ENCODE results near the gene TESPA1.

GRCh38 chr12:54984658-54985376 lies at the start of gene TESPA1:
- TF ChIP-seq POLR2A (conservative IDR thresholded peaks at IDR 0.05) = no peak
- no peak for TF ChIP-seq EP300 (IDR thresholded peaks at IDR 0.05; ENCODE audit: low read length)
- no peak for TF ChIP-seq ARHGAP35 (IDR thresholded peaks at IDR 0.05; ENCODE audit: partially characterized antibody)
- TF ChIP-seq EZH2 (IDR thresholded peaks at IDR 0.05; ENCODE audit: borderline replicate concordance, low read depth, low read length) = no peak
- TF ChIP-seq, protein P1, sequence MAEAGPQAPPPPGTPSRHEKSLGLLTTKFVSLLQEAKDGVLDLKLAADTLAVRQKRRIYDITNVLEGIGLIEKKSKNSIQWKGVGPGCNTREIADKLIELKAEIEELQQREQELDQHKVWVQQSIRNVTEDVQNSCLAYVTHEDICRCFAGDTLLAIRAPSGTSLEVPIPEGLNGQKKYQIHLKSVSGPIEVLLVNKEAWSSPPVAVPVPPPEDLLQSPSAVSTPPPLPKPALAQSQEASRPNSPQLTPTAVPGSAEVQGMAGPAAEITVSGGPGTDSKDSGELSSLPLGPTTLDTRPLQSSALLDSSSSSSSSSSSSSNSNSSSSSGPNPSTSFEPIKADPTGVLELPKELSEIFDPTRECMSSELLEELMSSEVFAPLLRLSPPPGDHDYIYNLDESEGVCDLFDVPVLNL (CRISPR knock-in tag; IDR thresholded peaks at IDR 0.05; ENCODE audit: low read depth) = no peak
- TF ChIP-seq, protein P2, sequence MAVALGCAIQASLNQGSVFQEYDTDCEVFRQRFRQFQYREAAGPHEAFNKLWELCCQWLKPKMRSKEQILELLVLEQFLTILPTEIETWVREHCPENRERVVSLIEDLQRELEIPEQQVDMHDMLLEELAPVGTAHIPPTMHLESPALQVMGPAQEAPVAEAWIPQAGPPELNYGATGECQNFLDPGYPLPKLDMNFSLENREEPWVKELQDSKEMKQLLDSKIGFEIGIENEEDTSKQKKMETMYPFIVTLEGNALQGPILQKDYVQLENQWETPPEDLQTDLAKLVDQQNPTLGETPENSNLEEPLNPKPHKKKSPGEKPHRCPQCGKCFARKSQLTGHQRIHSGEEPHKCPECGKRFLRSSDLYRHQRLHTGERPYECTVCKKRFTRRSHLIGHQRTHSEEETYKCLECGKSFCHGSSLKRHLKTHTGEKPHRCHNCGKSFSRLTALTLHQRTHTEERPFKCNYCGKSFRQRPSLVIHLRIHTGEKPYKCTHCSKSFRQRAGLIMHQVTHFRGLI (CRISPR knock-in tag; IDR thresholded peaks at IDR 0.05) = no peak
- TF ChIP-seq POLR2G (IDR thresholded peaks at IDR 0.05; ENCODE audit: low read depth, low read length) = no peak
- no peak for TF ChIP-seq TEAD1 (CRISPR knock-in tag; IDR thresholded peaks at IDR 0.05)
- no peak for TF ChIP-seq SRF (CRISPR knock-in tag; IDR thresholded peaks at IDR 0.05)
- TF ChIP-seq SMC3 (conservative IDR thresholded peaks at IDR 0.05; ENCODE audit: insufficient read depth, low read depth, low read length) = no peak
- no peak for TF ChIP-seq BACH1 (tag; IDR thresholded peaks at IDR 0.05)
- TF ChIP-seq, protein P3, sequence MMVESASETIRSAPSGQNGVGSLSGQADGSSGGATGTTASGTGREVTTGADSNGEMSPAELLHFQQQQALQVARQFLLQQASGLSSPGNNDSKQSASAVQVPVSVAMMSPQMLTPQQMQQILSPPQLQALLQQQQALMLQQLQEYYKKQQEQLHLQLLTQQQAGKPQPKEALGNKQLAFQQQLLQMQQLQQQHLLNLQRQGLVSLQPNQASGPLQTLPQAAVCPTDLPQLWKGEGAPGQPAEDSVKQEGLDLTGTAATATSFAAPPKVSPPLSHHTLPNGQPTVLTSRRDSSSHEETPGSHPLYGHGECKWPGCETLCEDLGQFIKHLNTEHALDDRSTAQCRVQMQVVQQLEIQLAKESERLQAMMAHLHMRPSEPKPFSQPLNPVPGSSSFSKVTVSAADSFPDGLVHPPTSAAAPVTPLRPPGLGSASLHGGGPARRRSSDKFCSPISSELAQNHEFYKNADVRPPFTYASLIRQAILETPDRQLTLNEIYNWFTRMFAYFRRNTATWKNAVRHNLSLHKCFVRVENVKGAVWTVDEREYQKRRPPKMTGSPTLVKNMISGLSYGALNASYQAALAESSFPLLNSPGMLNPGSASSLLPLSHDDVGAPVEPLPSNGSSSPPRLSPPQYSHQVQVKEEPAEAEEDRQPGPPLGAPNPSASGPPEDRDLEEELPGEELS (CRISPR knock-in tag; IDR thresholded peaks at IDR 0.05; ENCODE audit: borderline replicate concordance) = no peak
- TF ChIP-seq ARID2 (IDR thresholded peaks at IDR 0.05) = no peak
